ENCODE measurements around the gene SLC15A1. TPM values are rescaled to one million over a fixed set of nuclear protein-coding genes. Genes with fewer than 3 reads are reported as not detected.

Gene SLC15A1
- total and polyA plus RNA-seq, 2 donors = 0.11 to 0.13 TPM

DNA sequence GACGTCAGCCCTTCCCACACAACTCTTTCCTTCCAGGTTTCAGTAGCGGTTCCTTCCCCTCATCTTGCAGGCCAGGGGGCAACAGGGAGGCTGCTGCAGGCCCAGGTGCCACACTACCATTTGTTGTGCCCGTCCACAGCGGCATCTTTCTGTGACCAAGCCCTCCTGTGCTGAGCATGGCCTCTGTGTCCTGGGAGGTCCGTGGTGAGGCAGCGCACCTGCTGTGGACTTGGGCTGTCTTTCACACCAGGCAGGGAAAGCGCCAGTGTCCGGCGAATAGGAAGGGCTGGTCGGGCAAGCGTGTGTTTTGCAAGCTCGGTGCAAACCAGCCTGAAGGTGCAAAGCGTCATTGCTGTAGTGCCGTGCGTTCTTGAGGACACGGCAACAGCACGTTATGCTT is 21.4 kb downstream of the SLC15A1 start:
- Histone ChIP-seq H3K4me1 (ENCODE audit: insufficient read depth) (no peaks in the 10 kb centered on the region), H3K36me3 (ENCODE audit: insufficient read depth) (no peaks in the 10 kb centered on the region), H3K27ac (ENCODE audit: low read depth) (no peak overlapping the region), H3K4me3 (ENCODE audit: low read depth, low read length) (no peak overlapping the region)
- DNase-seq (ENCODE audit: extremely low spot score) = no peak
- 94% methylated on average over 17 of the region's 17 CpGs for WGBS

DNA sequence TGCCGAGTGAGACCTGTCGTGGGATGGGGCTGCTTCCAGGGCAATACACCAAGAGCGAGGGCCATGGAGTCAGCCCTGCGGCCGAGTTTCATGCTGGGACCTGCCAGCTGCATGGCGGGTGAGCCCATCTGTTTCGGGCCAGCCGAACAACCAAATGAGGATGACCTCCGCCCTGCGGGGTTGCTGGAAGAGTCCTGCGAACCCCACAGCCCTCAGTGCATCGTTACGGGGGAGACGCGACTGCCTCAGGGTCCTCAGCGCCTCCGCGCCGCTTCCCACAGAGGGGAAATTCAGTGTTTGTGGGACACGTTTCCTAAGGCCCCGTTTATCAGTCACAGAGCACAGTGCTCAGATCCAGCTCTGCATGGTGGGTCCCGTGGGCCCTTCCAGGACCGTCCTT is 22.0 kb downstream of the SLC15A1 start:
- WGBS = 95% methylated on average over 23 of the region's 23 CpGs
- DNase-seq (ENCODE audit: extremely low spot score) = no peak
- Histone ChIP-seq H3K36me3 (ENCODE audit: insufficient read depth) (no peaks in the 10 kb centered on the region), H3K4me1 (ENCODE audit: insufficient read depth) (no peaks in the 10 kb centered on the region), H3K27ac (ENCODE audit: low read depth) (no peak overlapping the region), H3K4me3 (ENCODE audit: low read depth, low read length) (no peak overlapping the region)

DNA sequence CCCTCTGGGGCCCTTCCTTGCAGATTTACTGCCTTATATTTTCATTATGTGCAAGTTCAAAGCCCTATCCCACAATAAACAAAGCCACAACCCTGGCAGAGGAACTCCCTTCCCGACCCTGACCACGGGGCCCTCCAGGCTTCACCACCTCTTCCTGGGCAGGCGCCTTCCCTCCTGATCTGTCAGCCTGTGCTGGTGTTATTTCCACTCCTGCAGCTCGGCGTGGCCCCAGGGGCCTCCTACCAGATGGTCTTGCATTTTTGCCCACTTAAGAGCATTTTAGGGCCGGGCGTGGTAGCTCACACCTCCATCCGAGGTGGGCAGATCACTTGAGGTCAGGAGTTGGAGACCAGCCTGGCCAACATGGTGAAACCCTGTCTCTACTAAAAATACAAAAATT is 22.8 kb downstream of the SLC15A1 start:
- Histone ChIP-seq H3K27ac (ENCODE audit: low read depth) (no peak overlapping the region), H3K4me1 (ENCODE audit: insufficient read depth) (no peaks in the 10 kb centered on the region), H3K36me3 (ENCODE audit: insufficient read depth) (no peaks in the 10 kb centered on the region), H3K4me3 (ENCODE audit: low read depth, low read length) (no peak overlapping the region)
- WGBS = 71% methylated on average over 8 of the region's 8 CpGs
- no peak for DNase-seq (ENCODE audit: extremely low spot score)

DNA sequence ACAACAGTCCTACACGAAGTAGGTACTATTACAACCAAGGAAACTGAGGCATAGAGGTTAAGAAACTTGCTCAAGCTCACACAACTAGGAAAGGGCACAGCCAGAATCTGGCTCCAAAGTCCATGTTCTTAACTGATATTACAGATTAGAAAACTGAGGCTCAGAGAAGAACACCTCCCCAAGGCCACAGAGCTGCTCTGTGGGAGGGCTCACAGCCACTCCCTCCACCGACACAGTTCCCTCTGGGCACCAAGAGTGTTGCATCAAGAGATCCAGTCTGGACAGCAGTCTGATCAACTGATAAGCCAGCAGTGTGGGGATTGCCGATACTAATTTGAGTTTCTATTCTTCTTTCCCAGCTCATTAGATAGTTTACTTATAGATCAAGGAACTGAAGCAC is 29.5 kb downstream of the SLC15A1 start:
- Histone ChIP-seq H3K36me3 (ENCODE audit: insufficient read depth) (no peaks in the 10 kb centered on the region), H3K27ac (ENCODE audit: low read depth) (no peak overlapping the region), H3K4me3 (ENCODE audit: low read depth, low read length) (no peak overlapping the region), H3K4me1 (ENCODE audit: insufficient read depth) (no peaks in the 10 kb centered on the region)
- WGBS = 64% methylated on average over 3 of the region's 3 CpGs
- DNase-seq (ENCODE audit: extremely low spot score) = no peak

DNA sequence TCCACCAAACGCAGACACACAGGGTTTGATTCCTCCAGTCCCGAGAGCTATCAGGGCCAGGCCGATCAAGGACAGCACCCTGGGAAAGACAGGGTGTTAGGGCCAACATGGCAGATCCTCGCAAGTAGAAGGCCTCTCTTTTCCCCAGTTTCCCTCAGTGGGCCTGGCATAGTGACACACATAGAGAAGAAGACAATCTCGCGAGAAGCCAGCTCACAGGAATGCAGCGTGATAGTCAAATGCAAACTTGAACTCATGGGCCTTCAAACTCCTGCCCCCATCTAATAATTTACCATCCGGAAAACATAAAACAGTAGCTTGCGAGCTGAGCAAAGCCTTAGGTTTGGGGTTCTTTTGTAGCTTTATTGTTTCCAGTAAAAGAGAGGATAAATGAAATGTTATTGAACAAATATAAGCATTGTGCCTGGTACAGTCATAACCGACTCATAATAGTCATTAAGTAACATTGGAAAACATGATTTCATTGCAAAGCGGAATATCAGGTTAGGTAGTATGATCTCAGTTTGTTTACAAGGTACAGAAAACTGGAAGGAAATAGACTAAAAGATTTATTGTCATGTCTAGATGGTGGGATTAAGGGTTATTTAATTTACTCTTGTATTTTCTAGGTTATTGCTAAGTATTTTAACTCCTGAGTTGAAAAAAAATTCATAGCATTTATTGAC is 30.5 kb downstream of the SLC15A1 start:
- no peaks in the 10 kb centered on the region for H3K36me3 ChIP-seq (ENCODE audit: insufficient read depth)
- H3K4me1 ChIP-seq (ENCODE audit: insufficient read depth) = no peaks in the 10 kb centered on the region
- no peak for DNase-seq (ENCODE audit: extremely low spot score)
- WGBS = 87% methylated on average over 11 of the region's 11 CpGs
- H3K4me3 ChIP-seq (ENCODE audit: low read depth, low read length) = no peak overlapping the region
- H3K27ac ChIP-seq (ENCODE audit: low read depth) = no peak overlapping the region

DNA sequence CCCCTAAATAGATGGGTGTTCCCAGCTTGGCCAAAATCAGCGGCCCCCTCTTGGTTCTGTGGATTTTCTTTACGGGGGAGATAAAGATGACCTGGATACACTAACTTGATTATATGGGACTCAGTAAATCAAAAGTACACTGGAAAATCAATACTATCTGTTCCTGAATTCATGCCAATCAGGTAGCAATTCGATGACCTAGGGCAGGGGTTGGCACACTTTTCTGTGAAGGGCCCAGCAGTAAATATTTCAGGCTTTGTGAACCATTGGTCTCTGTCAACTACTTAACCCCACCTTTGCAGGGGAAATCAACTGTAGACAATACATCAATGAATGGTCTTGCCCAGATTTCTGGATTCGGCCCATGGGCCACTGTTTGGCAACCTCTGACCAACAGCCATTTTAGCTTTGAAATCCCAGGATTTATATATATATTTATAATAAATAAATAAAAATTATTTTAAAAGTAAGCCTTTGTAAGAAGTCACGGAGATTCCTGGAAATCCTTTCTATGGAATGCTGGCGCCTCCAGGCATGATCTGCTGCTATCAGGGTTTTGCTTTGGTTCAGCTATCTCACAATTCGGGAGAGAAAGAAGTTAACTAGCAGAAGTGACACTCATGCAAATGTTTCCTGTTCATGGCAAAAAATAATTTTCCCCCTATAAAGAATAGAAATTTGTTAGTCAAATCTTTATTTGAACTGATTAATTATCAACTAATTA is 32.8 kb downstream of the SLC15A1 start:
- 79% methylated on average over 7 of the region's 7 CpGs for WGBS
- no peak for DNase-seq (ENCODE audit: extremely low spot score)

DNA sequence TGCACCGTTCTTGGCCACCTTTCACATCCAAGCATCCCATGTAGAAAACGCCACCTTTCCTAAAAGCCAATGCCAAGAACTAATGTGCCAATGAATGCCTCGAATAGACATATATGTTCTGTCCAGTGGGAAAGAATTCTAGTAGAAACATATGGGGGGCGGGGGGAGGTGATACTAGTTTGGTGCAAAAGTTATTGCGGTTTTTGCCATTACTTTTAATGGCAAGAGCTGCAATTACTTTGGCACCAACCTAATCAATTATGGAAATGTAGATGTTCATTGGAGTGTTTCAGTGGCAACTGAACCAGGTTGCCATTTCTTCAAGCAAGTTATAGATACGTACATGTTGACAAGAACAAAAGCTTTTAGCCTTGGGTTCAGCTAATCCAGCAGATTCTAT is 34.6 kb downstream of the SLC15A1 start:
- Histone ChIP-seq H3K36me3 (ENCODE audit: insufficient read depth) (no peaks in the 10 kb centered on the region), H3K4me1 (ENCODE audit: insufficient read depth) (no peaks in the 10 kb centered on the region), H3K27ac (ENCODE audit: low read depth) (no peak overlapping the region), H3K4me3 (ENCODE audit: low read depth, low read length) (no peak overlapping the region)
- no peak for DNase-seq (ENCODE audit: extremely low spot score)
- 93% methylated on average over 6 of the region's 6 CpGs for WGBS

More for the DNA sequence above, 32.8 kb downstream of the SLC15A1 start:
- Histone ChIP-seq H3K4me3 (ENCODE audit: low read depth, low read length) (no peak overlapping the region), H3K27ac (ENCODE audit: low read depth) (no peak overlapping the region), H3K4me1 (ENCODE audit: insufficient read depth) (no peaks in the 10 kb centered on the region), H3K36me3 (ENCODE audit: insufficient read depth) (no peaks in the 10 kb centered on the region)

DNA sequence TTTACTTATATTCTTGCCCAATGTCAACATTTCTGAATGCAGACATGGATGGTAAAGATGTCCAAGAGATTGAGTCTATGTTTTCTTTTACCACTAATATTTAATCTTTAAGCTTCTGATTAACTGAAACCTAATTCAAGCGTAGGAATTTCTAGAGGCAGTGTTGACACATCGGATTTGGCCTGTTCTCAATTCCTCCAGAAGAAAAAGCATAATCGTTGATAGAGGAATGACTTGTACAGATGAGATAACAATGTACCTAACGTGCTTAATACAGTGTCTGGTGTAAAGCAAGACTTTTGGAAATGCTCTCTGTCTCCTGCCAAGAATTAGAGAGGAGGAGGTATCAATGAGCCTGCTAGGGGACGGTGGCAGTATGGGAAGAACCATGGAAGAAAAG is 35.2 kb downstream of the SLC15A1 start:
- Histone ChIP-seq H3K36me3 (ENCODE audit: insufficient read depth) (no peaks in the 10 kb centered on the region), H3K4me1 (ENCODE audit: insufficient read depth) (no peaks in the 10 kb centered on the region), H3K27ac (ENCODE audit: low read depth) (no peak overlapping the region), H3K4me3 (ENCODE audit: low read depth, low read length) (no peak overlapping the region)
- WGBS = 38% methylated on average over 5 of the region's 5 CpGs
- no peak for DNase-seq (ENCODE audit: extremely low spot score)

DNA sequence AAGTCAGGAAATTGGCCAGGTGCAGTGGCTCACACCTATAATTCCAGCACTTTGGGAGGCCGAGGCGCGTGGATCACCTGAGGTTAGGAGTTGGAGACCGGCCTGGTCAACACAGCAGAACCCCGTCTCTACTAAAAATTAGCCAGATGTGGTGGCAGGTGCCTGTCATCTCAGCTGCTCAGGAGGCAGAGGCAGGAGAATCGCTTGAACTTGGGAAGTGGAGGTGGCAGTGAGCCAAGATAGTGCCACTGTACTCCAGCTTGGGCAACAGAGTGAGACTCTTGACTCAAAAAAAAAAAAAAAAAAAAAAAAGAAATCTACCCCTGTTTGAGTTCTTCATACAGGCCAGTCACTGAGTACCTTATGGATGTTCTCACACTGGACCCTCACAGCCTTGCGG is 42.0 kb downstream of the SLC15A1 start:
- WGBS = 86% methylated on average over 7 of the region's 7 CpGs
- DNase-seq (ENCODE audit: extremely low spot score) = no peak
- no peaks in the 10 kb centered on the region for H3K36me3 ChIP-seq (ENCODE audit: insufficient read depth)
- H3K27ac ChIP-seq (ENCODE audit: low read depth) = no peak overlapping the region
- no peak overlapping the region for H3K4me3 ChIP-seq (ENCODE audit: low read depth, low read length)
- no peaks in the 10 kb centered on the region for H3K4me1 ChIP-seq (ENCODE audit: insufficient read depth)

DNA sequence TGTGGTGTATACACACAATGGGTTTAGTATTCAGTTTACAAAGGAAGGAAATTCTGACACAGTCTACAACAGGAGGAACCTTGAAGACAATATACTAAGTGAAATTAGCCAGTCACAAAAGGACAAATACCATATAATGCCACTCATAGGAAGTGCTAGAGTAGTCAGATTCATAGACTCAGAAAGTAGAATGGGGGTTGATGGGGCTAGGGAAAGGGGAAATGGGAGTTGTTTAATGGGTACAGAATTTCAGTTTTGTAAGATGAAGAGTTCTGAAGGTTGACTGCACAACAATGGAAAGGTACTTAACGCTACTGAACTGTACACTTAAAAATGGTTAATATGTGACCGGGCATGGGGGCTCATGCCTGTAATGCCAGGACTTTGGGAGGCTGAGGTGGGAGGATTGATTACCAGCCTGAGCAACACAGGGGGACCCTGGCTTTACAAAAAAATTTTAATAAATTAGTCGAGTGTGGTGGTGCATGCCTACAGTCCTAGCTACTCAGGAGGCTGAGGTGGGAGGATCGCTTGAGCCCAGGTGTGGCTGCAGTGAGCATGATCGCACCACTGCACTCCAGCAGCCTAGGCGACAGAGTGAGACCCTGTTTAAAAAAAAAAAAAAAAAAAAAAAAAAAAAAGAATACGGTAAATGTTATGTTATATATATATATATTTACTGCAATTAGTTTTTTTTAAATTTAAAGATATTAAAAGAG is 45.0 kb downstream of the SLC15A1 start:
- Histone ChIP-seq H3K27ac (ENCODE audit: low read depth) (no peak overlapping the region), H3K4me3 (ENCODE audit: low read depth, low read length) (no peak overlapping the region), H3K4me1 (ENCODE audit: insufficient read depth) (no peaks in the 10 kb centered on the region), H3K36me3 (ENCODE audit: insufficient read depth) (no peaks in the 10 kb centered on the region)
- no peak for DNase-seq (ENCODE audit: extremely low spot score)
- WGBS = 93% methylated on average over 7 of the region's 7 CpGs

DNA sequence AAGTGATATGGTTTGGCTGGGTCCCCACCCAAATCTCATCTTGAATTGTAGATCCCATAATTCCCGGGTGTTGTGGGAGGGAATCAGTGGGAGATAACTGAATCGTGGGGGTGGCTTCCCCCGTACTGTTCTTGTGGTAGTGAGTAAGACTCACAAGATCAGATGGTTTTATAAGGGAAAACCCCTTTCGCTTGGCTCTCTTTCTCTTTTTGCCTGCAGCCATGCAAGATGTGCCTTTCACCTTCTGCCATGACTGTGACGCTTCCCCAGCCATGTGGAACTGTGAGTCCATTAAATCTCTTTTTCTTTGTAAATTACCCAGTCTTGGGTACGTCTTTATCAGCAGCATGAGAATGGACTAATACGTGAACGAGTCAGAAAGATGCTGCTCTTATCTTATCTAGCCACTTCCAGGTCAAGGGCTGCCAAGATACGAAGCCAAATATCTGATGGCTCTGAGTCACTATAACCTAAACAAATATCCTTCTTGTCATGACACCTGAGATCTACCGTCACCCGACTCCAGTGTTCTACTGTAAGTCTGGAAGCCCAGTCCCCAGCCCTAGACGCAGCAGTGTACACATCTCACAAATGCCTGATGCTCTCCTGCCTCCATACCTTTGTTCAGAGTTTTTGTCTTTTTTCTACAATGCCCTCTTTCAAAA is 45.9 kb downstream of the SLC15A1 start:
- no peaks in the 10 kb centered on the region for H3K4me1 ChIP-seq (ENCODE audit: insufficient read depth)
- WGBS = 36% methylated on average over 12 of the region's 12 CpGs

DNA sequence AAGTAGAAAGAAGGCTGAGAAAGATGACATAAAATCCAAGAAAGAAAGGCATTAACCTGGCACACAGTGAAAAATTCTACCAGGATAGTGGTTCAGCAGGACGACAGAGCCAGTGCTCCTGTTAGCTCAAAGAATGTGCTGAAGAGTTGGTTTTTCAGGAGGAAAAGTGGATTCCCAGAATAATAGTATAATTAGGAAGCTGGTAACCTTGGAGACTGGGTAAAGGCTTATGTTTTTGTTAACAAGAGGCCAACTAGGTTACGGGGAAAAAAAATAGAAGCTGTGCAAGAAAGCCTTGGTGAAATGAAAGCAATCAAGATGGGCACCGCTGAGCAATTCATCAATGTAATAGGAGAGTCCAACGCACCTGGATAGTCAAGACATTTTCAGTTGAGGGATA is 54.7 kb downstream of the SLC15A1 start:
- Histone ChIP-seq H3K36me3 (ENCODE audit: insufficient read depth) (no peaks in the 10 kb centered on the region), H3K27ac (ENCODE audit: low read depth) (no peak overlapping the region), H3K4me3 (ENCODE audit: low read depth, low read length) (no peak overlapping the region), H3K4me1 (ENCODE audit: insufficient read depth) (no peaks in the 10 kb centered on the region)
- 75% methylated on average over 4 of the region's 4 CpGs for WGBS
- DNase-seq (ENCODE audit: extremely low spot score) = no peak

More for the DNA sequence above, 45.9 kb downstream of the SLC15A1 start:
- DNase-seq (ENCODE audit: extremely low spot score) = no peak
- no peak overlapping the region for H3K27ac ChIP-seq (ENCODE audit: low read depth)
- H3K36me3 ChIP-seq (ENCODE audit: insufficient read depth) = no peaks in the 10 kb centered on the region
- no peak overlapping the region for H3K4me3 ChIP-seq (ENCODE audit: low read depth, low read length)

DNA sequence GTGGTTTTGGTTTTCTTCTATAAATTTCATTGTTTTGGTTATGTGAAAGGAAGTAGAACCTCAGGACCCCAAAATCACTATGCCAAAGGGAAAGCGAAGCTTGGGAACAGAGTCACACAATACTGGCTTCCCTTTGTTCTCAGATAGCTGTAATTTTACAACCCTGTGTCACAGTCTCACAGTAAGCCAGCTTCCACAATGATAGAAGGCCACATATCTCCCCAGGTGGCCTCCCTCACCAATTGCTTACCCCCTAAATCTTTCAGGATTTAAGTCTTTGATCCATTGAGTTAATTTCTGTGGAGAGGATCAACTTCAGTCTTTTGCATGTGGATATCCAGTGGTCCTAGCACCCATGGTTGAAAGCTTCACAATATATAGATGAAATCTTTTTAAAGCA is 58.7 kb downstream of the SLC15A1 start:
- no peak for DNase-seq (ENCODE audit: extremely low spot score)
- Histone ChIP-seq H3K36me3 (ENCODE audit: insufficient read depth) (no peaks in the 10 kb centered on the region), H3K4me1 (ENCODE audit: insufficient read depth) (no peaks in the 10 kb centered on the region), H3K4me3 (ENCODE audit: low read depth, low read length) (no peak overlapping the region), H3K27ac (ENCODE audit: low read depth) (no peak overlapping the region)
- WGBS = 77% methylated on average over 1 of the region's 1 CpG

Data from urinary bladder (tissue), 4 donors.